ENCODE data around the gene RAB34.
A peak's percentile ranks its signal among the peaks of the same experiment; 100 is the strongest.

The RAB34 gene

GRCh38 chr17:28710861-28711722, 6.6 kb downstream of the RAB34 start (continued):
- TF ChIP-seq REST (tag by site-specific recombination; IDR thresholded peaks at IDR 0.05) (no peak), ZNF274 (IDR thresholded peaks at IDR 0.05; ENCODE audit: low read length) (no peak), ZNF274 (tag by site-specific recombination; IDR thresholded peaks at IDR 0.05; ENCODE audit: borderline replicate concordance) (no peak), SETDB1 (IDR thresholded peaks at IDR 0.05; ENCODE audit: insufficient read length, low read length) (no peak), ZNF266 (tag by site-specific recombination; IDR thresholded peaks at IDR 0.05; ENCODE audit: low read depth) (no peak), ZNF843 (tag by site-specific recombination; IDR thresholded peaks at IDR 0.05) (0 out of 2 replicates have a peak, but pooled peaks have one; percentile 40), PRDM1 (tag by site-specific recombination; IDR thresholded peaks at IDR 0.05) (no peak), ZNF174 (tag by site-specific recombination; IDR thresholded peaks at IDR 0.05) (no peak), ZNF529 (tag by site-specific recombination; IDR thresholded peaks at IDR 0.05; ENCODE audit: insufficient replicate concordance) (no peak), RBAK (tag by site-specific recombination; IDR thresholded peaks at IDR 0.05) (no peak), GFI1B (tag by site-specific recombination; IDR thresholded peaks at IDR 0.05) (no peak), ZNF704 (tag by site-specific recombination; IDR thresholded peaks at IDR 0.05) (no peak), BCL11A (tag by site-specific recombination; IDR thresholded peaks at IDR 0.05; ENCODE audit: low read depth) (0 out of 2 replicates have a peak, but pooled peaks have one; percentile 26), CTCF (tag by site-specific recombination; IDR thresholded peaks at IDR 0.05) (no peak), TSHZ1 (tag by site-specific recombination; IDR thresholded peaks at IDR 0.05; ENCODE audit: borderline replicate concordance) (no peak), ZBTB21 (tag by site-specific recombination; IDR thresholded peaks at IDR 0.05) (no peak), ZNF768 (tag by site-specific recombination; IDR thresholded peaks at IDR 0.05) (0 out of 2 replicates have a peak, but pooled peaks have one; percentile 27), ZNF302 (tag by site-specific recombination; IDR thresholded peaks at IDR 0.05; ENCODE audit: low read depth) (no peak), ZNF580 (tag by site-specific recombination; IDR thresholded peaks at IDR 0.05) (0 out of 2 replicates have a peak, but pooled peaks have one; percentile 21), ZNF501 (tag by site-specific recombination; IDR thresholded peaks at IDR 0.05) (peak; percentile 98), ATF2 (tag by site-specific recombination; IDR thresholded peaks at IDR 0.05; ENCODE audit: low read depth) (no peak), ZNF514 (tag by site-specific recombination; IDR thresholded peaks at IDR 0.05) (no peak), ZNF747 (tag by site-specific recombination; IDR thresholded peaks at IDR 0.05) (no peak), ZNF426 (tag by site-specific recombination; IDR thresholded peaks at IDR 0.05) (no peak)

All from HEK293 (cell line).